Panc1 (cell line): ENCODE results near the gene ERVV-1. TPM values are rescaled to one million over a fixed set of nuclear protein-coding genes. Genes with fewer than 3 reads are reported as not detected.

ENCODE experiments used
- ATAC-seq: fragments of 200-7000 bp; cut with Tn5 transposase; 2 replicates; pipeline ENCODE4 v1.9.1; 2020; ENCODE audit warnings: mild to moderate bottlenecking, moderate library complexity
- BruUV-seq: library from RNA; stranded (reverse); fragments of 400-500 nt; replicated peaks from 2 replicates; lab custom pipeline; 2021; lab: Mats Ljungman, UMichigan
- CTCF ChIA-PET: fragments of 300-600 bp; sonication (Branson Sonifier 250); formaldehyde crosslinking; loops from one replicate; lab custom pipeline; 2022; ENCODE audit warnings: antibody characterized with exemption; lab: Charles Lee
- POLR2A ChIA-PET: fragments of 300-600 bp; sonication (Branson Sonifier 250); formaldehyde crosslinking; loops from one replicate; lab custom pipeline; 2022; ENCODE audit warnings: antibody characterized with exemption; lab: Charles Lee
- DNase-seq: peaks from one replicate; pipeline ENCODE4 v3.0.0-alpha.2; 2010; ENCODE audit warnings: low read depth, low spot score
- H3K27ac ChIP-seq: 2 replicates; pipeline ENCODE4 v1.5.1; 2011; ENCODE audit warnings: mild to moderate bottlenecking, low read length, inconsistent platforms
- H3K27me3 ChIP-seq: fragments of 200-500 bp; sonication (Bioruptor generic); 2 replicates; pipeline ENCODE4 v1.6.0; 2014; ENCODE audit warnings: low read length, inconsistent platforms; ENCODE audit not compliant: control insufficient read depth, insufficient read depth
- H3K36me3 ChIP-seq: fragments of 200-500 bp; sonication (Bioruptor generic); 2 replicates; pipeline ENCODE4 v1.5.1; 2014; ENCODE audit warnings: inconsistent platforms, mild to moderate bottlenecking, low read length, moderate library complexity; ENCODE audit not compliant: control insufficient read depth, insufficient read depth
- H3K4me1 ChIP-seq: 2 replicates; pipeline ENCODE4 v1.5.1; 2011; ENCODE audit warnings: inconsistent platforms, mild to moderate bottlenecking, low read length, moderate library complexity; ENCODE audit not compliant: control insufficient read depth, insufficient read depth
- H3K4me3 ChIP-seq, 2 experiments: 2 replicates each; pipeline ENCODE4 v1.5.1; 2011 to 2012; ENCODE audit warnings: low read depth in 2 of 2, low read length in 2 of 2, mild to moderate bottlenecking in 2 of 2, inconsistent platforms in 1 of 2, moderate library complexity in 1 of 2
- H3K9me3 ChIP-seq: fragments of 200-500 bp; sonication (Bioruptor generic); 2 replicates; pipeline ENCODE4 v1.5.1; 2014; ENCODE audit warnings: low read depth, mild to moderate bottlenecking, inconsistent platforms, low read length, moderate library complexity; ENCODE audit not compliant: control insufficient read depth, insufficient read depth
- CTCF ChIP-seq: fragments of 450-650 bp; IDR thresholded peaks from 2 replicates; pipeline ENCODE4 v1.5.1; 2017; ENCODE audit warnings: mild to moderate bottlenecking
- POLR2AphosphoS5 ChIP-seq: IDR thresholded peaks from 2 replicates; pipeline ENCODE4 v1.6.1; 2012; ENCODE audit warnings: mild to moderate bottlenecking, low read depth, low read length, moderate library complexity
- REST ChIP-seq, 2 experiments: IDR thresholded peaks; 2 replicates each; pipeline ENCODE4 v1.6.1; 2011 to 2012; ENCODE audit warnings: low read depth in 2 of 2, control low read depth in 1 of 2, low read length in 1 of 2, mild to moderate bottlenecking in 1 of 2, moderate library complexity in 1 of 2; ENCODE audit not compliant: insufficient read depth in 1 of 2
- SIN3A ChIP-seq: IDR thresholded peaks from 2 replicates; pipeline ENCODE4 v1.6.1; 2012; ENCODE audit warnings: low read depth, mild to moderate bottlenecking, low read length, moderate library complexity, borderline replicate concordance; ENCODE audit not compliant: insufficient read depth
- TCF7L2 ChIP-seq: IDR thresholded peaks from 2 replicates; pipeline ENCODE4 v1.6.1; 2011; ENCODE audit warnings: mild to moderate bottlenecking, low read depth, low read length, inconsistent platforms
- in situ Hi-C: cut with HindIII; loops from 2 replicates; pipeline ENCODE4 v1.10.0; 2016; ENCODE audit warnings: low sequenced_read_pairs, low pct_unique_long_range_greater_than_20kb
- intact Hi-C: fragments of 100-400 bp; cut with micrococcal nuclease; formaldehyde crosslinking; loops from one replicate; pipeline ENCODE4 v1.10.0; 2022; ENCODE audit not compliant: unreplicated experiment
- total RNA-seq: library from RNA; stranded (reverse); gene quantifications from one replicate; pipeline ENCODE4 v1.2.1, GENCODE V29; 2021; ENCODE audit not compliant: unreplicated experiment

The ERVV-1 gene
- total RNA-seq, 1 experiment from 2014 or later: not detected

GRCh38 chr19:53041366-53041765 is 27.6 kb downstream of the ERVV-1 start:
- ChIA-PET POLR2A (no interaction called here), CTCF (no interaction called here)
- H3K27ac ChIP-seq: no peak overlapping the region
- H3K9me3 ChIP-seq: no peaks in the 10 kb centered on the region; the same call in 1 of the 2 replicates
- BruUV-seq: no TSS peak
- TF ChIP-seq POLR2AphosphoS5 (no peak), SIN3A (no peak), TCF7L2 (no peak), REST (IDR thresholded peaks at IDR 0.05; ENCODE audit: insufficient read depth in 1 of 2, low read depth in 2 of 2, low read length in 1 of 2) (no peak), CTCF (no peak)
- DNase-seq (no peak), ATAC-seq (no peak)
- H3K36me3 ChIP-seq: no peaks in the 10 kb centered on the region
- H3K27me3 ChIP-seq: no peaks in the 10 kb centered on the region
- in situ Hi-C loops: no loop called here
- intact Hi-C loops: no loop called here
- H3K4me3 ChIP-seq: no peak overlapping the region
- 0 out of 2 replicates have a peak, but pooled peaks cover 4% of the 10 kb centered on the region for H3K4me1 ChIP-seq

- BruUV-seq: no TSS peak
- TF ChIP-seq CTCF (no peak), REST (IDR thresholded peaks at IDR 0.05; ENCODE audit: insufficient read depth in 1 of 2, low read depth in 2 of 2, low read length in 1 of 2) (no peak), TCF7L2 (no peak), POLR2AphosphoS5 (no peak), SIN3A (no peak)
- Histone ChIP-seq H3K9me3 (peaks cover 7% of the 10 kb centered on the region; the same call in 1 of the 2 replicates), H3K4me1 (0 out of 2 replicates have a peak, but pooled peaks cover 4% of the 10 kb centered on the region), H3K27ac (no peak overlapping the region), H3K4me3 (no peak overlapping the region), H3K27me3 (no peaks in the 10 kb centered on the region), H3K36me3 (no peaks in the 10 kb centered on the region)
- in situ Hi-C loops (no loop called here), intact Hi-C loops (no loop called here)
- ChIA-PET POLR2A (no interaction called here), CTCF (no interaction called here)
- DNase-seq (no peak), ATAC-seq (no peak)
Observed at GRCh38 chr19:53045536-53045935, 31.8 kb downstream of the ERVV-1 start.
